WTC11 (cell line): Measurements from ENCODE around the gene FILIP1L. TPM values are rescaled to one million over a fixed set of nuclear protein-coding genes. Genes with fewer than 3 reads are reported as not detected.

ENCODE experiments used
- ATAC-seq: fragments of 200-7000 bp; cut with Tn5 transposase; 2 replicates; pipeline ENCODE4 v1.10.0; 2021; ENCODE audit warnings: mild to moderate bottlenecking, moderate library complexity
- CTCF ChIA-PET: fragments of 300-600 bp; sonication (Branson Sonifier 250); formaldehyde crosslinking; loops from one replicate; lab custom pipeline; 2021; ENCODE audit warnings: antibody characterized with exemption; lab: Charles Lee
- POLR2A ChIA-PET: fragments of 350-600 bp; sonication (Branson Sonifier 250); formaldehyde crosslinking; loops from one replicate; lab custom pipeline; 2021; ENCODE audit warnings: antibody characterized with exemption; lab: Charles Lee
- DNase-seq: peaks from one replicate; pipeline ENCODE4 v3.0.0; 2021; ENCODE audit warnings: low spot score
- H3K27ac Mint-ChIP-seq: 2 replicates; pipeline ENCODE4 v1.8.0; 2021; ENCODE audit warnings: mixed read lengths
- H3K27me3 Mint-ChIP-seq: 2 replicates; pipeline ENCODE4 v1.8.0; 2021; ENCODE audit warnings: low read depth, mild to moderate bottlenecking, moderate library complexity, mixed read lengths
- H3K36me3 Mint-ChIP-seq: 2 replicates; pipeline ENCODE4 v1.8.0; 2021; ENCODE audit warnings: mixed read lengths
- H3K4me1 Mint-ChIP-seq: 2 replicates; pipeline ENCODE4 v1.8.0; 2022; ENCODE audit warnings: mixed read lengths
- H3K4me3 Mint-ChIP-seq: 2 replicates; pipeline ENCODE4 v1.8.0; 2021; ENCODE audit warnings: mild to moderate bottlenecking, moderate library complexity, mixed read lengths
- H3K9me3 Mint-ChIP-seq: 2 replicates; pipeline ENCODE4 v1.8.0; 2021; ENCODE audit warnings: mixed read lengths
- ATF1 ChIP-seq: sonication (generic); formaldehyde crosslinking; IDR thresholded peaks from 2 replicates; pipeline ENCODE4 v1.8.1; 2023; ENCODE audit warnings: mild to moderate bottlenecking, moderate library complexity, missing genetic modification reagents
- JUN ChIP-seq: sonication (generic); formaldehyde crosslinking; IDR thresholded peaks from 2 replicates; pipeline ENCODE4 v1.8.0; 2023; ENCODE audit warnings: mild to moderate bottlenecking, missing genetic modification reagents
- KAT7 ChIP-seq: sonication (generic); formaldehyde crosslinking; IDR thresholded peaks from 2 replicates; pipeline ENCODE4 v1.8.1; 2023; ENCODE audit warnings: missing genetic modification reagents, mild to moderate bottlenecking, borderline replicate concordance
- MYBL2 ChIP-seq: sonication (generic); formaldehyde crosslinking; IDR thresholded peaks from 2 replicates; pipeline ENCODE4 v1.8.1; 2023; ENCODE audit warnings: mild to moderate bottlenecking, moderate library complexity, missing genetic modification reagents
- RELA ChIP-seq: sonication (generic); formaldehyde crosslinking; IDR thresholded peaks from 2 replicates; pipeline ENCODE4 v1.8.1; 2022; ENCODE audit warnings: missing genetic modification reagents, mild to moderate bottlenecking, borderline replicate concordance
- SMAD3 ChIP-seq: sonication (generic); formaldehyde crosslinking; IDR thresholded peaks from 2 replicates; pipeline ENCODE4 v1.8.0; 2022; ENCODE audit warnings: missing genetic modification reagents, mild to moderate bottlenecking, borderline replicate concordance
- TEAD1 ChIP-seq: sonication (generic); formaldehyde crosslinking; IDR thresholded peaks from 2 replicates; pipeline ENCODE4 v1.8.0; 2022; ENCODE audit warnings: mild to moderate bottlenecking, missing genetic modification reagents
- ZNF121 ChIP-seq: sonication (generic); formaldehyde crosslinking; IDR thresholded peaks from 2 replicates; pipeline ENCODE4 v1.8.0; 2023; ENCODE audit warnings: missing genetic modification reagents
- ZNF219 ChIP-seq: sonication (generic); formaldehyde crosslinking; IDR thresholded peaks from 2 replicates; pipeline ENCODE4 v1.8.0; 2023; ENCODE audit warnings: missing genetic modification reagents, mild to moderate bottlenecking, borderline replicate concordance
- ZNF263 ChIP-seq: sonication (generic); formaldehyde crosslinking; IDR thresholded peaks from 2 replicates; pipeline ENCODE4 v1.8.1; 2022; ENCODE audit warnings: low read depth, mild to moderate bottlenecking, moderate library complexity, missing genetic modification reagents
- ZNF423 ChIP-seq: fragments of 250-450 bp; sonication (Bioruptor Pico); IDR thresholded peaks from 2 replicates; pipeline ENCODE4 v2.1.2; 2022; ENCODE audit warnings: mild to moderate bottlenecking, moderate library complexity
- total RNA-seq: library from RNA; stranded (reverse); gene quantifications from 3 replicates; pipeline ENCODE4 v1.2.3, GENCODE V29; 2021
- TF ChIP-seq, protein P1 (sequence below): sonication (generic); formaldehyde crosslinking; IDR thresholded peaks from 2 replicates; pipeline ENCODE4 v1.8.0; 2022; ENCODE audit warnings: mild to moderate bottlenecking, missing genetic modification reagents
- TF ChIP-seq, protein P2 (sequence below): fragments of 250-450 bp; sonication (Bioruptor Pico); IDR thresholded peaks from 2 replicates; pipeline ENCODE4 v1.9.0; 2021; ENCODE audit warnings: mild to moderate bottlenecking
- TF ChIP-seq, protein P3 (sequence below): sonication (generic); formaldehyde crosslinking; IDR thresholded peaks from 2 replicates; pipeline ENCODE4 v1.8.1; 2022; ENCODE audit warnings: mild to moderate bottlenecking, moderate library complexity, missing genetic modification reagents
- TF ChIP-seq, protein P4 (sequence below): fragments of 250-450 bp; sonication (Bioruptor Pico); conservative IDR thresholded peaks from 2 replicates; pipeline ENCODE4 v1.9.0; 2021; ENCODE audit warnings: mild to moderate bottlenecking
- TF ChIP-seq, protein P5 (sequence below): sonication (generic); formaldehyde crosslinking; conservative IDR thresholded peaks from 2 replicates; pipeline ENCODE4 v1.8.1; 2023; ENCODE audit warnings: mild to moderate bottlenecking, low read depth, missing genetic modification reagents, moderate library complexity
- TF ChIP-seq, protein P6 (sequence below): fragments of 250-450 bp; sonication (Bioruptor Pico); IDR thresholded peaks from 2 replicates; pipeline ENCODE4 v1.9.0; 2021; ENCODE audit warnings: mild to moderate bottlenecking

The FILIP1L gene
- total RNA-seq, 1 experiment from 2014 or later: 0.17 TPM

DNA sequence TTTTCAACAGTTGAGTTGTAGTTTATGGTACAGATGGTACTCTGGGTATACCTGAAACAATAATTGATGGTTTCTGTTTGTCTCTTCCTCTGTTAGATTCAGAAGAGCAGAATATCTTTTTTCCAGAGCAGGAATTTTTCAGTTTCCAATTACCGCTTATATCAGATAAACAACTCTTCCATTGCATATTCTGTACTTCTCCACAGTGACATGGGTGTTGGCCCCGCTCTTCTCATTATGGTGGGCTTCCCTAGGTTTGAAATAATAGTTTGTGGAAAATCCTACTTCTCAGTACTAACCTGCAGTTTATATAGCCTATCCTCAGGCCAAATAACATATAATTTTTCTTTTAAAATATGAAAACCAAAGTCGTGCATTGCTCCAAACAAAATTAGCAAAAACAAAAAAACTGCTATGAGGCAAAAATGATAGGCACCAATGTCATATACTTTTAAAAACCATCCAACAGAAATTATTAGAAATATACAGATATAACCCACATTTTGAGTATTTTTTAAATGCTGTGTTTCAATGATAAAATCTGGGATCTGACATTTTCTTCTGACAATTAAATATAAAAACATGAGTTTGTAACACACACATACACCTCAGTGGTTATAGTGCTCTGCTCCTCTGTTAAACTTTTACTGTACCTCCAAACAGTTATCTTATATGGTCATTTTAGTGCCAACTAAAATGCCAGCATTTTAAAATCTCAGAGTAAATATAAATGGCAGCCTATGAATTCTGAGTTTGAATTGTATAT, 239.9 kb downstream of the FILIP1L start:
- CTCF ChIA-PET: no interaction called here
- Mint-ChIP-seq H3K36me3 (no peaks in the 10 kb centered on the region), H3K27ac (no peak overlapping the region), H3K9me3 (no peaks in the 10 kb centered on the region), H3K4me1 (peaks cover 25% of the 10 kb centered on the region), H3K4me3 (no peak overlapping the region), H3K27me3 (peaks cover 94% of the 10 kb centered on the region)
- POLR2A ChIA-PET: no interaction called here
- TF ChIP-seq, protein P1, sequence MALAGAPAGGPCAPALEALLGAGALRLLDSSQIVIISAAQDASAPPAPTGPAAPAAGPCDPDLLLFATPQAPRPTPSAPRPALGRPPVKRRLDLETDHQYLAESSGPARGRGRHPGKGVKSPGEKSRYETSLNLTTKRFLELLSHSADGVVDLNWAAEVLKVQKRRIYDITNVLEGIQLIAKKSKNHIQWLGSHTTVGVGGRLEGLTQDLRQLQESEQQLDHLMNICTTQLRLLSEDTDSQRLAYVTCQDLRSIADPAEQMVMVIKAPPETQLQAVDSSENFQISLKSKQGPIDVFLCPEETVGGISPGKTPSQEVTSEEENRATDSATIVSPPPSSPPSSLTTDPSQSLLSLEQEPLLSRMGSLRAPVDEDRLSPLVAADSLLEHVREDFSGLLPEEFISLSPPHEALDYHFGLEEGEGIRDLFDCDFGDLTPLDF (CRISPR knock-in tag): no peak
- TF ChIP-seq ZNF423 (CRISPR knock-in tag): no peak
- TF ChIP-seq ATF1: no peak
- TF ChIP-seq JUN (CRISPR knock-in tag): no peak
- TF ChIP-seq KAT7 (CRISPR knock-in tag): no peak
- TF ChIP-seq, protein P2, sequence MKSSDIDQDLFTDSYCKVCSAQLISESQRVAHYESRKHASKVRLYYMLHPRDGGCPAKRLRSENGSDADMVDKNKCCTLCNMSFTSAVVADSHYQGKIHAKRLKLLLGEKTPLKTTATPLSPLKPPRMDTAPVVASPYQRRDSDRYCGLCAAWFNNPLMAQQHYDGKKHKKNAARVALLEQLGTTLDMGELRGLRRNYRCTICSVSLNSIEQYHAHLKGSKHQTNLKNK: no peak
- no peak for TF ChIP-seq ZNF121 (CRISPR knock-in tag)
- ATAC-seq: no peak
- DNase-seq: no peak

DNA sequence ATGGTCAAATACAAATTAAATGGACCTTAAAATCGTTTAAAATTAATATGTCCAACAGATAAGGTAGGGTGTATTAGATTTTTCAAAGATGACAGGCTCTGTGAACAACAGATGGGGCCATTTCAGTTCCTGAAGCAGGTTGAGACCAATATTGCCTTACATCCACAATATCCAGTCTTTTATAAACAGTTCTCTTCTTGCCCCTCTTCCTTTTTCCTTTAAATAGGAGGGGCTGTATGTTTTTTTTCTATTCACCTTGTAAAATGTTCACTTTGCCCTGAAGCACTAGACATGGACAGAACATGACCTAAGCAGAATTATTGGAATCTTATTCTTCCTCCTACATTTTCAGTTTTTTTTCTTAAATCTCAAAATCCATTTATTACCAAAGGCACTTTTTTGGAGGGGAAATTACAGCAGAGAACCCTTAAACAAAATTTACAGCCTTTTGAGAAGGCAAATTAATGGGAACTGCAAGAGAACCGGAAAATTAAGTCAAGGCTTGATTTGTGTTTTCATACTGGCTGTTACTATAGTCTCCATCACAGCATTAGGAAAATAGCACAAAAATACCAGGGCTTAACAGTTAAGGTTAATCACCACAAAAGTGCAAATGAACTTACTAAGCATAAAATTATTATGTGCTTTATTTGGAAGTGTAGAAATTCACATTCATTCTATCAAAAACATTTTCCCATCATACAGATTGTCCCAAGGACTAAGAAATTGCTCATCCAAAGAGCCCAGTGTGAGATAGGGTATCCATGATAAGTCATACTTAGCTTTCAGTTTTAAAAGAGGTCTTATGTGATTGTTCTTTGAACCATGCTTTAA, 240.8 kb downstream of the FILIP1L start:
- Mint-ChIP-seq H3K36me3 (no peaks in the 10 kb centered on the region), H3K4me1 (peaks cover 25% of the 10 kb centered on the region), H3K4me3 (no peak overlapping the region), H3K27me3 (peaks cover 93% of the 10 kb centered on the region), H3K9me3 (no peaks in the 10 kb centered on the region), H3K27ac (no peak overlapping the region)
- ATAC-seq: no peak
- ChIA-PET CTCF (no interaction called here), POLR2A (no interaction called here)
- no peak for DNase-seq
- no peak for TF ChIP-seq MYBL2 (CRISPR knock-in tag)
- TF ChIP-seq, protein P3, sequence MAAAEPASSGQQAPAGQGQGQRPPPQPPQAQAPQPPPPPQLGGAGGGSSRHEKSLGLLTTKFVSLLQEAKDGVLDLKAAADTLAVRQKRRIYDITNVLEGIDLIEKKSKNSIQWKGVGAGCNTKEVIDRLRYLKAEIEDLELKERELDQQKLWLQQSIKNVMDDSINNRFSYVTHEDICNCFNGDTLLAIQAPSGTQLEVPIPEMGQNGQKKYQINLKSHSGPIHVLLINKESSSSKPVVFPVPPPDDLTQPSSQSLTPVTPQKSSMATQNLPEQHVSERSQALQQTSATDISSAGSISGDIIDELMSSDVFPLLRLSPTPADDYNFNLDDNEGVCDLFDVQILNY (CRISPR knock-in tag): no peak
- TF ChIP-seq, protein P4, sequence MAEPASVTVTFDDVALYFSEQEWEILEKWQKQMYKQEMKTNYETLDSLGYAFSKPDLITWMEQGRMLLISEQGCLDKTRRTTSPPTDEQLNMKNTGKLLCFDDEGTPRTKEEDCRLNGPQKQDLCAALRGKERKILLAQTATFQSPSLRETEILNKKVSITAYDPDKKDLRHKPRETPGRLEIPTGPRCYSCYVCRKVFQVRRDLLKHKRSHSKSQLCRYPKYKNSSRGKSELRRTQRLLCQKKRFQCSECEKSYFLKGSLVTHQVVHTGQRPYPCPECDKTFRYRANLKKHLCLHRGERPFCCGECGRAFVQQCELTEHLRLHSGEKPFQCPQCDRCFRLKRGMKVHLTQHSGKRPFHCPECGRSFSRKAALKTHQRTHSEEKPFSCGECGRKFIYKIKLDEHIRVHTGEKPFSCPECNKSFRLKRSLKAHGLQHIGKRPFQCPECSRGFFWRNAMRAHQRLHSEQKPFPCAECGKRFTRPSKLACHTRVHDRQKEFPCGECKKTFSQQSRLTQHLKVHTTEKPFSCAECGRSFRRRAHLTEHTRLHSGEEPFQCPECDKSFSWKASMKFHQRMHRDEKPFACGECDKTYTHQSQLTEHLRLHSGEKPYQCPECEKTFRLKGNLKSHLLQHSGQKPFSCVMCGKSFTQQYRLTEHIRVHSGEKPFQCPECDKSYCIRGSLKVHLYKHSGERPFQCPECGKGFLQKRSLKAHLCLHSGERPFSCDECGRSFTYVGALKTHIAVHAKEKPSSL (CRISPR knock-in tag): no peak
- TF ChIP-seq, protein P5, sequence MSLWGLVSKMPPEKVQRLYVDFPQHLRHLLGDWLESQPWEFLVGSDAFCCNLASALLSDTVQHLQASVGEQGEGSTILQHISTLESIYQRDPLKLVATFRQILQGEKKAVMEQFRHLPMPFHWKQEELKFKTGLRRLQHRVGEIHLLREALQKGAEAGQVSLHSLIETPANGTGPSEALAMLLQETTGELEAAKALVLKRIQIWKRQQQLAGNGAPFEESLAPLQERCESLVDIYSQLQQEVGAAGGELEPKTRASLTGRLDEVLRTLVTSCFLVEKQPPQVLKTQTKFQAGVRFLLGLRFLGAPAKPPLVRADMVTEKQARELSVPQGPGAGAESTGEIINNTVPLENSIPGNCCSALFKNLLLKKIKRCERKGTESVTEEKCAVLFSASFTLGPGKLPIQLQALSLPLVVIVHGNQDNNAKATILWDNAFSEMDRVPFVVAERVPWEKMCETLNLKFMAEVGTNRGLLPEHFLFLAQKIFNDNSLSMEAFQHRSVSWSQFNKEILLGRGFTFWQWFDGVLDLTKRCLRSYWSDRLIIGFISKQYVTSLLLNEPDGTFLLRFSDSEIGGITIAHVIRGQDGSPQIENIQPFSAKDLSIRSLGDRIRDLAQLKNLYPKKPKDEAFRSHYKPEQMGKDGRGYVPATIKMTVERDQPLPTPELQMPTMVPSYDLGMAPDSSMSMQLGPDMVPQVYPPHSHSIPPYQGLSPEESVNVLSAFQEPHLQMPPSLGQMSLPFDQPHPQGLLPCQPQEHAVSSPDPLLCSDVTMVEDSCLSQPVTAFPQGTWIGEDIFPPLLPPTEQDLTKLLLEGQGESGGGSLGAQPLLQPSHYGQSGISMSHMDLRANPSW (CRISPR knock-in tag): no peak
- TF ChIP-seq, protein P6, sequence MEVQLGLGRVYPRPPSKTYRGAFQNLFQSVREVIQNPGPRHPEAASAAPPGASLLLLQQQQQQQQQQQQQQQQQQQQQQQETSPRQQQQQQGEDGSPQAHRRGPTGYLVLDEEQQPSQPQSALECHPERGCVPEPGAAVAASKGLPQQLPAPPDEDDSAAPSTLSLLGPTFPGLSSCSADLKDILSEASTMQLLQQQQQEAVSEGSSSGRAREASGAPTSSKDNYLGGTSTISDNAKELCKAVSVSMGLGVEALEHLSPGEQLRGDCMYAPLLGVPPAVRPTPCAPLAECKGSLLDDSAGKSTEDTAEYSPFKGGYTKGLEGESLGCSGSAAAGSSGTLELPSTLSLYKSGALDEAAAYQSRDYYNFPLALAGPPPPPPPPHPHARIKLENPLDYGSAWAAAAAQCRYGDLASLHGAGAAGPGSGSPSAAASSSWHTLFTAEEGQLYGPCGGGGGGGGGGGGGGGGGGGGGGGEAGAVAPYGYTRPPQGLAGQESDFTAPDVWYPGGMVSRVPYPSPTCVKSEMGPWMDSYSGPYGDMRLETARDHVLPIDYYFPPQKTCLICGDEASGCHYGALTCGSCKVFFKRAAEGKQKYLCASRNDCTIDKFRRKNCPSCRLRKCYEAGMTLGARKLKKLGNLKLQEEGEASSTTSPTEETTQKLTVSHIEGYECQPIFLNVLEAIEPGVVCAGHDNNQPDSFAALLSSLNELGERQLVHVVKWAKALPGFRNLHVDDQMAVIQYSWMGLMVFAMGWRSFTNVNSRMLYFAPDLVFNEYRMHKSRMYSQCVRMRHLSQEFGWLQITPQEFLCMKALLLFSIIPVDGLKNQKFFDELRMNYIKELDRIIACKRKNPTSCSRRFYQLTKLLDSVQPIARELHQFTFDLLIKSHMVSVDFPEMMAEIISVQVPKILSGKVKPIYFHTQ (CRISPR knock-in tag): no peak
- no peak for TF ChIP-seq ZNF219 (CRISPR knock-in tag)
- TF ChIP-seq ZNF263 (CRISPR knock-in tag): no peak
- TF ChIP-seq TEAD1 (CRISPR knock-in tag): no peak
- TF ChIP-seq RELA (CRISPR knock-in tag): no peak
- TF ChIP-seq SMAD3 (CRISPR knock-in tag): no peak
- TF ChIP-seq, all 79 proteins: peak for 0
